Measurements from ENCODE around the gene WASHC3.

DNA sequence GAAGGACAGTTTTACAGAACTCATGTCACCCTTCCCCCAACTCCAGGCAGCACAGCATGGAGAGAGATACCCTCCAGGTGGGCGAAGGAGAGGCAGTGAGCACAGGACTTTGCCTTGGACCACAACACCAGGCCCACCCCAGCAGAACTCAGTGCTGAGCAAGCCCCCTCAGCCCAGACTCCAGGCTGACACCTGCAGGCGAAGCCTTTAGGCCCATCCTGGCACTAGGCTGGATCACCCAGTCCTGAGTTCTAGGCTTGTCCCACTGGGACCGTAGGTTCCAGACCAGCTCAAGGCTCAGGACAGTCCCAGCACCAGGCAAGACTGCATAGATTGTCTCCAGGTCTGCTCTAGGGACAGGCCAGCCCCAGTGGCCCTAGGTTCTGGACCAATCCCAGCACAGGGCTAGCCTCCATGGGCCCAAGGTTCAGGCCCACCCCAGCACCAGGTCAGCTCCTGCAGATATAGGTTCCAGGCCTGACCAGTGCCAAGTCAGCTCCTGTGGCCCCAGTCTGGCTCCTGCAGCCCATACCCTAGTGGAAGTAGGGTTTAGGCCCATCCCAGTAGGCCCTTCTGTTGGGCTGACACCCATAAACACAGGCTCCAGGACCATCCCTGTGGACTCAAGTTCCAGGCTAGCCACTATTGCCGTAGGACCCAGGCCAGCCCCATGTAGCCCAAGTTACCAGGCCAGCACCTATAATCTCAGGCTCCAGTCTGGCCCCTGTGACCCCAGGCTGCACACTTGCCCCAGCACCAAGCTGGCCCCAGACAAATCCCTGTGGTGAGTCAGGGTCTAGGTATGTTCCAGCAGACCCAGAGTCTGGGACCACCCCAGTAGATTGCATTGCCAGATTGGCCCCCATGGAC is 9.4 kb downstream of the WASHC3 start:
- TF ChIP-seq, protein P1, sequence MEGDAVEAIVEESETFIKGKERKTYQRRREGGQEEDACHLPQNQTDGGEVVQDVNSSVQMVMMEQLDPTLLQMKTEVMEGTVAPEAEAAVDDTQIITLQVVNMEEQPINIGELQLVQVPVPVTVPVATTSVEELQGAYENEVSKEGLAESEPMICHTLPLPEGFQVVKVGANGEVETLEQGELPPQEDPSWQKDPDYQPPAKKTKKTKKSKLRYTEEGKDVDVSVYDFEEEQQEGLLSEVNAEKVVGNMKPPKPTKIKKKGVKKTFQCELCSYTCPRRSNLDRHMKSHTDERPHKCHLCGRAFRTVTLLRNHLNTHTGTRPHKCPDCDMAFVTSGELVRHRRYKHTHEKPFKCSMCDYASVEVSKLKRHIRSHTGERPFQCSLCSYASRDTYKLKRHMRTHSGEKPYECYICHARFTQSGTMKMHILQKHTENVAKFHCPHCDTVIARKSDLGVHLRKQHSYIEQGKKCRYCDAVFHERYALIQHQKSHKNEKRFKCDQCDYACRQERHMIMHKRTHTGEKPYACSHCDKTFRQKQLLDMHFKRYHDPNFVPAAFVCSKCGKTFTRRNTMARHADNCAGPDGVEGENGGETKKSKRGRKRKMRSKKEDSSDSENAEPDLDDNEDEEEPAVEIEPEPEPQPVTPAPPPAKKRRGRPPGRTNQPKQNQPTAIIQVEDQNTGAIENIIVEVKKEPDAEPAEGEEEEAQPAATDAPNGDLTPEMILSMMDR (IDR thresholded peaks at IDR 0.05): no peak
- no peak for TF ChIP-seq POLR2A (IDR thresholded peaks at IDR 0.05)
